ENCODE data around the gene OR2F1.

GRCh38 chr7:143973870-143974416 is 19.3 kb downstream of the OR2F1 start:
- no peak for TF ChIP-seq POLR2A (IDR thresholded peaks at IDR 0.05)
- no peak for TF ChIP-seq CTCF (IDR thresholded peaks at IDR 0.05)
